ENCODE results near the gene GLCCI1. TPM values are rescaled to one million over a fixed set of nuclear protein-coding genes. Genes with fewer than 3 reads are reported as not detected.

Gene GLCCI1
- total RNA-seq, 2 donors from 2014 or later: 44.3 to 55.8 TPM

DNA sequence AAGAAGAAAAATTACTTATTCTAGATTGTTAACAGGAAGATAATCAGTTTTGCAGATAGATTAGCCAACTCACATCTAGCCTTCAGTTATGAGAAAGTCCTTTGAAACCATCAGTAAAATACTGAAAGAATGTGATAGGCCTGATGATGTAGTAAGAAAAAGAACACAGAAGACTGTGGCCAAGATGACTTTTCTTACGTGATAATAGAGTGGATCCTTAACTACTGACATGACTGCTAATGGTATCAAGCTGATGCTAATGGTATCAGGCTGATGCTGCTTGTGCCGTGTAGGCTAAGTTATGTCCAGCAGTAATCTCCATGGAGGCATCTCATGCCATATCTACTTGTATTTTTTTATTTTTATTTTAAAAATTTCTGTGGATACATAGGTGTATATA, 114.2 kb downstream of the GLCCI1 start:
- H3K27me3 Mint-ChIP-seq (ENCODE audit: insufficient read depth): no peaks in the 10 kb centered on the region
- TF ChIP-seq, protein P1, sequence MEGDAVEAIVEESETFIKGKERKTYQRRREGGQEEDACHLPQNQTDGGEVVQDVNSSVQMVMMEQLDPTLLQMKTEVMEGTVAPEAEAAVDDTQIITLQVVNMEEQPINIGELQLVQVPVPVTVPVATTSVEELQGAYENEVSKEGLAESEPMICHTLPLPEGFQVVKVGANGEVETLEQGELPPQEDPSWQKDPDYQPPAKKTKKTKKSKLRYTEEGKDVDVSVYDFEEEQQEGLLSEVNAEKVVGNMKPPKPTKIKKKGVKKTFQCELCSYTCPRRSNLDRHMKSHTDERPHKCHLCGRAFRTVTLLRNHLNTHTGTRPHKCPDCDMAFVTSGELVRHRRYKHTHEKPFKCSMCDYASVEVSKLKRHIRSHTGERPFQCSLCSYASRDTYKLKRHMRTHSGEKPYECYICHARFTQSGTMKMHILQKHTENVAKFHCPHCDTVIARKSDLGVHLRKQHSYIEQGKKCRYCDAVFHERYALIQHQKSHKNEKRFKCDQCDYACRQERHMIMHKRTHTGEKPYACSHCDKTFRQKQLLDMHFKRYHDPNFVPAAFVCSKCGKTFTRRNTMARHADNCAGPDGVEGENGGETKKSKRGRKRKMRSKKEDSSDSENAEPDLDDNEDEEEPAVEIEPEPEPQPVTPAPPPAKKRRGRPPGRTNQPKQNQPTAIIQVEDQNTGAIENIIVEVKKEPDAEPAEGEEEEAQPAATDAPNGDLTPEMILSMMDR (conservative IDR thresholded peaks at IDR 0.05): no peak

DNA sequence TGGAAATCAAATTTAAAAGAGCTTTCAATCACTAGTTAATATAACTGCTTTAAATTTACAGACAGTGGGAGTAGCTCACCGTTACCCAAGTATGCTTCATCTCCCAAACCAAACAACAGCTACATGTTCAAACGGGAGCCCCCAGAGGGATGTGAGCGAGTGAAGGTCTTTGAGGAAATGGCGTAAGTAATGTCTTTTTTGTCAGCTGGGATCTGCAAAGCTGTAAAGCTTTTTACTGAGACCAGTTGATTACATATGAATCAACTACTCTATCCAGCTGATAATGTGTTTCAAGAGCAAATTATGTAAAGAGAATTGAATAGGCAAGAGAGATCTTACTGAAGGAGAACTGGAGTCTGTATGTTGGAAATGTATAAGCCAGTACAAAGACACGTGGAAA, 116.2 kb downstream of the GLCCI1 start:
- TF ChIP-seq, protein P1 (conservative IDR thresholded peaks at IDR 0.05): no peak
- DNase-seq: no peak
- no peaks in the 10 kb centered on the region for H3K9me3 Mint-ChIP-seq
- H3K27ac Mint-ChIP-seq: no peak overlapping the region
- no peaks in the 10 kb centered on the region for H3K4me1 ChIP-seq (ENCODE audit: control insufficient read depth, insufficient read depth, low read length)
- H3K9ac ChIP-seq (ENCODE audit: extremely low read depth, low read length, poor library complexity, severe bottlenecking): no peak overlapping the region
- H3K4me1 Mint-ChIP-seq: peaks cover 16% of the 10 kb centered on the region
- peaks cover 33% of the 10 kb centered on the region for H3K36me3 ChIP-seq (ENCODE audit: control insufficient read depth, insufficient read depth, low read length)
- 93% methylated on average over 4 of the region's 5 CpGs; no CpG with 5 or more reads in 1 of the 2 experiments for WGBS, 2 experiments (ENCODE audit: insufficient coverage in 1 of 2, insufficient read length in 1 of 2)
- H3K36me3 Mint-ChIP-seq (ENCODE audit: low read depth): peaks cover 27% of the 10 kb centered on the region
- H3K4me3 ChIP-seq (ENCODE audit: low read length): no peak overlapping the region
- no peaks in the 10 kb centered on the region for H3K9me3 ChIP-seq (ENCODE audit: control insufficient read depth, low read length)
- H3K27me3 ChIP-seq (ENCODE audit: control insufficient read depth, insufficient read depth, low read length, poor library complexity, severe bottlenecking): no peaks in the 10 kb centered on the region
- no peaks in the 10 kb centered on the region for H3K27me3 Mint-ChIP-seq (ENCODE audit: insufficient read depth)
- no peak overlapping the region for H3K4me3 Mint-ChIP-seq
- no peak overlapping the region for H3K27ac ChIP-seq (ENCODE audit: low read depth, low read length)

More for the DNA sequence above, 114.2 kb downstream of the GLCCI1 start:
- Histone ChIP-seq H3K4me3 (ENCODE audit: low read length) (no peak overlapping the region), H3K4me1 (ENCODE audit: control insufficient read depth, insufficient read depth, low read length) (no peaks in the 10 kb centered on the region), H3K9me3 (ENCODE audit: control insufficient read depth, low read length) (no peaks in the 10 kb centered on the region), H3K27ac (ENCODE audit: low read depth, low read length) (no peak overlapping the region), H3K9ac (ENCODE audit: extremely low read depth, low read length, poor library complexity, severe bottlenecking) (no peak overlapping the region), H3K27me3 (ENCODE audit: control insufficient read depth, insufficient read depth, low read length, poor library complexity, severe bottlenecking) (no peaks in the 10 kb centered on the region), H3K36me3 (ENCODE audit: control insufficient read depth, insufficient read depth, low read length) (peaks cover 32% of the 10 kb centered on the region)
- H3K4me3 Mint-ChIP-seq: no peak overlapping the region
- peaks cover 14% of the 10 kb centered on the region for H3K4me1 Mint-ChIP-seq
- H3K36me3 Mint-ChIP-seq (ENCODE audit: low read depth): peaks cover 25% of the 10 kb centered on the region
- no peak for DNase-seq
- 80 to 91% methylated on average over 1 to 2 of the region's 2 CpGs for WGBS, 2 experiments (ENCODE audit: insufficient coverage in 1 of 2, insufficient read length in 1 of 2)
- no peak overlapping the region for H3K27ac Mint-ChIP-seq
- H3K9me3 Mint-ChIP-seq: no peaks in the 10 kb centered on the region

DNA sequence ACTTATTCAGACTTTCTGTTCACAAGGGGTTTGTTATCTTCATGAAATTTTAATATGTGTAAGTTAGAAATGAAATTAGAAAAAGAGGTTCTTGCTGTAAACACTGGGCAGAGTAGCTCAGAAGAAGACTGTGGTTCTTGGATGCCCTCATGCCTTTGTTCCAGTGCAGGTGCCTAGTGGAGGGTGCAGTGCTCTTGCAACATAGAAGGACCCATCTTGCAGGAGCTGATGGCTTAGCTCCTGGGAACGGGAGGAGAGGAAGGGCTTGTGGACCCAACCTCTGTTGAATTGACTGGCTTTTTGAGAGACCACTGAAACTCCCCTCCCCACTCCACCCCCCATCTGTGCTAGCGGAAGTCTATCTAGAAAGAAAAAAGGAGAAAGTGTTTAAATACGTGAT, 116.8 kb downstream of the GLCCI1 start:
- no peak overlapping the region for H3K27ac ChIP-seq (ENCODE audit: low read depth, low read length)
- 85% methylated on average over 3 of the region's 3 CpGs; no CpG with 5 or more reads in 1 of the 2 experiments for WGBS, 2 experiments (ENCODE audit: insufficient coverage in 1 of 2, insufficient read length in 1 of 2)
- no peak overlapping the region for H3K4me3 Mint-ChIP-seq

More for the DNA sequence above, 116.8 kb downstream of the GLCCI1 start:
- Mint-ChIP-seq H3K36me3 (ENCODE audit: low read depth) (peaks cover 27% of the 10 kb centered on the region), H3K27ac (no peak overlapping the region), H3K9me3 (no peaks in the 10 kb centered on the region), H3K4me1 (peaks cover 21% of the 10 kb centered on the region), H3K27me3 (ENCODE audit: insufficient read depth) (no peaks in the 10 kb centered on the region)
- H3K4me1 ChIP-seq (ENCODE audit: control insufficient read depth, insufficient read depth, low read length): peaks cover 5% of the 10 kb centered on the region
- no peak overlapping the region for H3K4me3 ChIP-seq (ENCODE audit: low read length)
- peaks cover 33% of the 10 kb centered on the region for H3K36me3 ChIP-seq (ENCODE audit: control insufficient read depth, insufficient read depth, low read length)
- no peaks in the 10 kb centered on the region for H3K9me3 ChIP-seq (ENCODE audit: control insufficient read depth, low read length)
- H3K9ac ChIP-seq (ENCODE audit: extremely low read depth, low read length, poor library complexity, severe bottlenecking): no peak overlapping the region
- TF ChIP-seq, protein P1 (conservative IDR thresholded peaks at IDR 0.05): no peak
- no peak for DNase-seq
- H3K27me3 ChIP-seq (ENCODE audit: control insufficient read depth, insufficient read depth, low read length, poor library complexity, severe bottlenecking): no peaks in the 10 kb centered on the region

Data from endodermal cell (in vitro differentiated cells).